ENCODE results near the gene AATF.

AATF gene

GRCh38 chr17:36929851-36930582 is 18.7 kb upstream of the AATF start:
- DNase-seq (ENCODE audit: low read depth in 4 of 4, low spot score in 1 of 4): no peak

GRCh38 chr17:36930583-36930900 is 18.2 kb upstream of the AATF start:
- DNase-seq (ENCODE audit: low read depth in 4 of 4, low spot score in 1 of 4): no peak

- DNase-seq (ENCODE audit: low read depth in 4 of 4, low spot score in 1 of 4): no peak
Observed at GRCh38 chr17:36931096-36931696, 17.6 kb upstream of the AATF start.

DNA sequence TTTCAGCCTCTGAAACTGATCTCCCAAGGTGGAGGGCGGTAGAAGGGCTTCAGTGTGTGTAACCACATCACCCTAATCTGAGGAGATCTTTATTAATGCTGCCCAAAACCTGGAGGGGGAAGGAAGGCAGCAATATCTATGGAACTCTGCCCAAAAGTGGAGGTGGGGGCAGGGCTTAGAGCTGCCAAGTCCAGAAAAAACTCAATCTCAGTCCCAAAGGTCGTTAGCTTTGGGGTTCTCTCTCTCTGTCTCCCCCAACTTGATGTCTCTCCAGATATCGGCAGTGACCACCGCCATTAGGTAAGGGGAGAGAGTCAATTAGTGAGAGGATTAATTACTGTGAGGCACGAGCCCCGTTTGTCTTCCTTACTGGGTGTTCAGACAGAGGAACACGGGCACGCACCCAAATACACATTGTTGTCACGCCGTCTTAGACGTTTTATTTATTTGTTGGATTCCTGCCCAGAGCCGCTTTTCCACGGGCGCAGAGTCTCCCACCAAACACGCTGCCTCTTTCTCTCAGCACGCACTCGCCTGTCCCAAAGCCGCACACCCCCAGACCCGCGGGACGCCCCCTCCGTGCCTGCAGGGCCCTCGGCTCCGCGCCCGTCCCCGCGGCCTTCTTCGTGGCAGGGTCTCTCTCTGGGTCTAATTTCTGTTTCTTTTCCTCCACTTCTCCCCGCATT is 16.9 kb upstream of the AATF start:
- no peak for DNase-seq (ENCODE audit: low read depth in 4 of 4, low spot score in 1 of 4)

- DNase-seq (ENCODE audit: low read depth in 4 of 4, low spot score in 1 of 4): no peak
Observed at GRCh38 chr17:36932383-36932693, 16.4 kb upstream of the AATF start.

DNA sequence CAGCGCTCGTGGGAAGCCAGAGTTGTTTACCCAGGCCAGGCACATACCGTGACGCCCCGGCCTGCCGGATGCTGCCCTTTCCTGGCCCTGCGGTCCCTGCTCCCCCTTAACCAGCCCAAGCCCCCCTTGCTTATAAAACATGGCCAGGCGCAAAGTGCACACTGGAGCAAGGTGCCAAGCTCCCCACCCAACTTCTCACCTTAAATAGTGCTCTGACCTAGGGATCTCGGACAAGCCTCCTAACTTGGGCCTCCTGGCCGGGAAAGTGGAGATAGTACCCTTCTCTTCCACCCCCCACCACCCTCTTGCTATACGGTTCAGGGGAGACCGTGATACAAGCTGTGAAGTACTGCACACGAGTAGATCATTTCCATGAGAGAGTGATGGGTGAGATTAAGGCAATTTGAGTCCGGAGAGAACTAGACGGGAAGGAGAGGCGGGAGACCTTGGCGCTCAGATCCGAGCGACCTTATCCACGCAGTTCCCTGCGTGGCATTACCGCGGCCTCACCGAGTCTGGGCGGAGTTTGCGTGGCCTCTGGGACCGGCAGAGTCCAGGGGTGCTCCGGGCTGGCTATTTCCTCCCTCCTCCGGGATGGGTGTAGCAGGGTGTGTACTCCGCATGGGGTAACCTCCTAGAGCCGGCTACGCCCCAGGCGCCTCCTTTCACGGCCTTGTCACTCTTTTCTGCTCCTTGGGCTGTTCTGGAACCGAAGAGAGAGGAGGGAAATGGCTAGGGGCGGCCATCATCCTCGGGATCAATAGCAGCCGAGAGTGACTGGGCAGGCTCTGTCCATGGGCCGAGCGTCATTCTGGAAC is 15.9 kb upstream of the AATF start:
- DNase-seq (ENCODE audit: low read depth in 4 of 4, low spot score in 1 of 4): no peak

- no peak for DNase-seq (ENCODE audit: low read depth in 4 of 4, low spot score in 1 of 4)
Observed at GRCh38 chr17:36933512-36934143, 15.1 kb upstream of the AATF start.

GRCh38 chr17:36934144-36934691 is 14.5 kb upstream of the AATF start:
- no peak for DNase-seq (ENCODE audit: low read depth in 4 of 4, low spot score in 1 of 4)

GRCh38 chr17:36934692-36935630 is 13.8 kb upstream of the AATF start:
- DNase-seq (ENCODE audit: low read depth in 4 of 4, low spot score in 1 of 4): no peak

- DNase-seq (ENCODE audit: low read depth in 4 of 4, low spot score in 1 of 4): no peak
Observed at GRCh38 chr17:36935671-36936454, 12.9 kb upstream of the AATF start.

GRCh38 chr17:36936455-36937000 is 12.2 kb upstream of the AATF start:
- no peak for DNase-seq (ENCODE audit: low read depth in 4 of 4, low spot score in 1 of 4)

- no peak for DNase-seq (ENCODE audit: low read depth in 4 of 4, low spot score in 1 of 4)
Observed at GRCh38 chr17:36937001-36937958, 11.5 kb upstream of the AATF start, which contains the start of gene LHX1. TSS of gene LHX1 (plus strand) at chr17:36937475. CDS start at chr17:36938198, 723 bp downstream.

DNA sequence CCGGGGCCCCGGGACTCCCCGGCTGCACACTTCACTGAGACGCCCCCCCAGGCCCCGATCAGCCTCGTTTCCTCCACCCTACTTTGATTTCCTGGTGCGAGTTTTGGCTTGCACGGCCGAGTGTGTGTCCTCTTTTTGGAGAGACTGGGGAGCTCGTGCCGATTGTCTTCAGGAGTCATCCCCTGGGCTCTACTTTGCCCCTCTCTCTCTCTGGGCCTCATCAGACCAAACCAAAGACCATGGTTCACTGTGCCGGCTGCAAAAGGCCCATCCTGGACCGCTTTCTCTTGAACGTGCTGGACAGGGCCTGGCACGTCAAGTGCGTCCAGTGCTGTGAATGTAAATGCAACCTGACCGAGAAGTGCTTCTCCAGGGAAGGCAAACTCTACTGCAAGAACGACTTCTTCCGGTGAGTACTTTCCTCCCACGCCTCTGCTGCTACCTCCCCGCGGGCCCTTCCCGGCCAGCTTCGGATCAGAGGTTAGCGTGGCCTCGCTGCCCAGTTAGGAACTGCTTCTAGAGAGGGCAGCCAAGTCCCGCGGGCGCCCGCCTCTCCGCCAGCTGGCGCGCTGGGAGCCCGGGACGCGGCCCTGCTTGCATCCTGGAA is 10.7 kb upstream of the AATF start:
- no peak for DNase-seq (ENCODE audit: low read depth in 4 of 4, low spot score in 1 of 4)

- DNase-seq (ENCODE audit: low read depth in 4 of 4, low spot score in 1 of 4): no peak
Observed at GRCh38 chr17:36938566-36939051, 10.1 kb upstream of the AATF start.

GRCh38 chr17:36939052-36939801 is 9.5 kb upstream of the AATF start:
- no peak for DNase-seq (ENCODE audit: low read depth in 4 of 4, low spot score in 1 of 4)

- no peak for DNase-seq (ENCODE audit: low read depth in 4 of 4, low spot score in 1 of 4)
Observed at GRCh38 chr17:36939802-36940312, 8.9 kb upstream of the AATF start.

Data from stimulated activated CD4-positive, alpha-beta T cell treated with anti-CD3 and anti-CD28 coated beads, Interleukin-1b, Interleukin-23, amount 100 ng/mL, for 24 hours (primary cell).